Measurements from ENCODE around the gene HDGFL2.

Gene HDGFL2

GRCh38 chr19:4493104-4493928 lies 21.2 kb downstream of the HDGFL2 start:
- TF ChIP-seq CTCF (IDR thresholded peaks at IDR 0.05; ENCODE audit: low read depth, low read length, missing control alignments): no peak
- H3K4me3 ChIP-seq (replicated peaks; ENCODE audit: low read depth, low read length): no peak overlapping the region
- no peak for DNase-seq (ENCODE audit: extremely low read depth, low read depth)

DNA sequence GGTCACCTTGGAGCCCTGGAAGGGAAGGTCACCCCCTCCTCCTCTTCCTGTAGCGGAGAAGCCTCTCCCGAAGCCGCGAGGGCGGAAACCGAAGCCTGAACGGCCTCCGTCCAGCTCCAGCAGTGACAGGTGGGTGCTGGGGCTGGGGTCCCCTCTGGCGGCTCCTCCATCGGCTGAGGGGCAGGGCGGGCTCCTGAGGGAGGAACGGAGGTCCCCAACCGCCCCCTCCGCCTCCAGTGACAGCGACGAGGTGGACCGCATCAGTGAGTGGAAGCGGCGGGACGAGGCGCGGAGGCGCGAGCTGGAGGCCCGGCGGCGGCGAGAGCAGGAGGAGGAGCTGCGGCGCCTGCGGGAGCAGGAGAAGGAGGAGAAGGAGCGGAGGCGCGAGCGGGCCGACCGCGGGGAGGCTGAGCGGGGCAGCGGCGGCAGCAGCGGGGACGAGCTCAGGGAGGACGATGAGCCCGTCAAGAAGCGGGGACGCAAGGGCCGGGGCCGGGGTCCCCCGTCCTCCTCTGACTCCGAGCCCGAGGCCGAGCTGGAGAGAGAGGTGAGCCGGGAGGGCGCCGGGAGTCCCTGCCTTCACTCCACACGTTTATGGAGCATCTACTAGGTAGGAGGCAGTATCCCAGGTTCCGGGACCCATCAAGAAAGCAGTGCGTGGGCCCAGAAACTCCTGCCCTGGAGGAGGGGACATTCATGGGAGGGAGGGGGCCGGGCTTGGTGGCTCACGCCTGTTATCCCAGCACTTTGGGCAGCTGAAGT lies 22.0 kb downstream of the HDGFL2 start:
- no peak for TF ChIP-seq CTCF (IDR thresholded peaks at IDR 0.05; ENCODE audit: low read depth, low read length, missing control alignments)
- DNase-seq (ENCODE audit: extremely low read depth, low read depth): no peak
- no peak overlapping the region for H3K4me3 ChIP-seq (replicated peaks; ENCODE audit: low read depth, low read length)

DNA sequence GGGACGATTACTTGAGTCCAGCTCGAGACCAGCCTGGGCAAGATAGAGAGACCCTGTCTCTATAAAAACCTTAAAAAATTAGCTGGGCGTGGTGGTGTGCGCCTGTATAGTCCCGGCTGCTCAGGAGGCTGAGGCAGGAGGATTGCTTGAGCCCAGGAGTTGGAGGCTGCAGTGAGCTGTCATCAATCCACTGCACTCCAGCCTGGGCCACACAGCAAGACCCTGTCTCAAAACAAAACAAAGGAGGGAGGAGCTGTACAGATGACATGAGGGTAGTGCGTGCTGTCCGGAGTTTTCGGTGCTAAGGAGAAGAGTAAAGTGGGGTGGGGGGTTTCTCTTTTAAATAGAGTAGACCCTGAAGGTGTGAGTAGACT lies 22.6 kb downstream of the HDGFL2 start:
- no peak for TF ChIP-seq CTCF (IDR thresholded peaks at IDR 0.05; ENCODE audit: low read depth, low read length, missing control alignments)
- DNase-seq (ENCODE audit: extremely low read depth, low read depth): no peak
- H3K4me3 ChIP-seq (replicated peaks; ENCODE audit: low read depth, low read length): no peak overlapping the region

GRCh38 chr19:4495471-4495870 lies 23.4 kb downstream of the HDGFL2 start:
- H3K4me3 ChIP-seq (replicated peaks; ENCODE audit: low read depth, low read length): no peak overlapping the region
- TF ChIP-seq CTCF (IDR thresholded peaks at IDR 0.05; ENCODE audit: low read depth, low read length, missing control alignments): no peak
- no peak for DNase-seq (ENCODE audit: extremely low read depth, low read depth)

DNA sequence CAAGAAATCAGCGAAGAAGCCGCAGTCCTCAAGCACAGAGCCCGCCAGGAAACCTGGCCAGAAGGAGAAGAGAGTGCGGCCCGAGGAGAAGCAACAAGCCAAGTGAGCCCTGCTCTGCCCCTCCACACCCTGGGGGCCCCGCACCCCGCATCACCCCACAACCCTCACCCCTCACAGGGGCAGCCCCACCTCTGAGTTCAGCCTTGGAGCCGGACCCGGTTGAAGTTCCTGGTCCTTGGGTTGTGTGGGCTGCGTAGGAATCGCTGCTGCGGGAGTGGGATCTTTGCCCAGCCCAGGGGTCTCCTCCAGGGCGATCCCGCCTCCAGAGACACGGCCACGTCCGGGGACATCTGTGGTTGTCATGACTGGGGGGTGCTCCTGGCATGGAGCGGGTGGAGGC lies 24.2 kb downstream of the HDGFL2 start:
- TF ChIP-seq CTCF (IDR thresholded peaks at IDR 0.05; ENCODE audit: low read depth, low read length, missing control alignments): no peak
- no peak overlapping the region for H3K4me3 ChIP-seq (replicated peaks; ENCODE audit: low read depth, low read length)
- no peak for DNase-seq (ENCODE audit: extremely low read depth, low read depth)

GRCh38 chr19:4497770-4498389 lies 25.8 kb downstream of the HDGFL2 start:
- no peak for TF ChIP-seq CTCF (IDR thresholded peaks at IDR 0.05; ENCODE audit: low read depth, low read length, missing control alignments)
- no peak for DNase-seq (ENCODE audit: extremely low read depth, low read depth)
- no peak overlapping the region for H3K4me3 ChIP-seq (replicated peaks; ENCODE audit: low read depth, low read length)
